H1 (cell line): ENCODE data around the gene DSC3. TPM values are rescaled to one million over a fixed set of nuclear protein-coding genes. Genes with fewer than 3 reads are reported as not detected.
A peak's percentile ranks its signal among the peaks of the same experiment; 100 is the strongest.

ENCODE experiments used
- CTCF ChIA-PET: fragments of 300-600 bp; sonication (Branson Sonifier 250); formaldehyde crosslinking; loops from one replicate; lab custom pipeline; 2021; ENCODE audit not compliant: partially characterized antibody; lab: Charles Lee
- POLR2A ChIA-PET: fragments of 300-600 bp; sonication (Branson Sonifier 250); formaldehyde crosslinking; loops from one replicate; lab custom pipeline; 2021; ENCODE audit warnings: inconsistent platforms; ENCODE audit not compliant: partially characterized antibody; lab: Charles Lee
- DNase-seq, 2 experiments: peaks; one replicate each; pipeline versions ENCODE4 v3.0.0 to v3.0.0-alpha.2; 2010 to 2022; ENCODE audit warnings: low spot score in 2 of 2, low read depth in 1 of 2, mixed read lengths in 1 of 2
- FAIRE-seq: peaks from 2 replicates; lab custom pipeline; 2011; peaks lifted over from hg19 to GRCh38; lab: Jason Lieb, UNC
- H2AFZ ChIP-seq: 2 replicates; pipeline ENCODE4 v1.8.1; 2012; ENCODE audit warnings: low read length, inconsistent platforms
- H2AK5ac ChIP-seq: 2 replicates; pipeline ENCODE4 v1.6.1; 2013; ENCODE audit warnings: low read depth, low read length
- H2BK120ac ChIP-seq: replicated peaks from 2 replicates; pipeline ENCODE3; 2013; ENCODE audit warnings: low read depth, low read length, inconsistent platforms
- H2BK12ac ChIP-seq: 2 replicates; pipeline ENCODE4 v1.6.1; 2013; ENCODE audit warnings: low read depth, low read length
- H2BK15ac ChIP-seq: 2 replicates; pipeline ENCODE4 v1.6.1; 2013; ENCODE audit warnings: low read length
- H2BK20ac ChIP-seq: 2 replicates; pipeline ENCODE4 v1.6.1; 2013; ENCODE audit warnings: low read length
- H2BK5ac ChIP-seq: 2 replicates; pipeline ENCODE4 v1.6.1; 2013; ENCODE audit warnings: low read depth, low read length
- H3K14ac ChIP-seq: 2 replicates; pipeline ENCODE4 v1.6.1; 2013; ENCODE audit warnings: inconsistent platforms; ENCODE audit not compliant: insufficient read length
- H3K18ac ChIP-seq: 2 replicates; pipeline ENCODE4 v1.6.1; 2013; ENCODE audit warnings: low read length; ENCODE audit errors: extremely low read depth
- H3K23ac ChIP-seq: 2 replicates; pipeline ENCODE4 v1.6.1; 2013; ENCODE audit warnings: inconsistent platforms; ENCODE audit not compliant: insufficient read length
- H3K23me2 ChIP-seq: 2 replicates; pipeline ENCODE4 v1.6.1; 2013; ENCODE audit warnings: low read depth, low read length
- H3K27ac ChIP-seq: 2 replicates; pipeline ENCODE4 v1.6.1; 2011; ENCODE audit warnings: low read depth, low read length, inconsistent platforms
- H3K27me3 ChIP-seq, 4 experiments: replicated peaks in 1 of 4; 1 replicate in 1 of 4; 2 replicates in 3 of 4; pipeline versions ENCODE4 v1.6.1 to v1.8.1; 2011 to 2013; ENCODE audit warnings: low read length in 3 of 4, mild to moderate bottlenecking in 3 of 4, inconsistent platforms in 2 of 4, mixed read lengths in 2 of 4, moderate library complexity in 1 of 4; ENCODE audit not compliant: control insufficient read depth in 3 of 4, insufficient read depth in 3 of 4; ENCODE audit errors: extremely low read depth in 1 of 4
- H3K36me3 ChIP-seq, 4 experiments: 2 replicates each; pipeline versions ENCODE4 v1.6.1 to v1.8.1; 2011 to 2013; ENCODE audit warnings: mild to moderate bottlenecking in 4 of 4, low read length in 3 of 4, moderate library complexity in 2 of 4, control low read depth in 1 of 4, inconsistent platforms in 1 of 4; ENCODE audit not compliant: insufficient read depth in 4 of 4, control insufficient read depth in 2 of 4
- H3K4ac ChIP-seq: replicated peaks from 2 replicates; pipeline ENCODE3; 2013; ENCODE audit warnings: low read length, low read depth, mixed read lengths, inconsistent platforms; ENCODE audit not compliant: insufficient read length
- H3K4me1 ChIP-seq, 4 experiments: replicated peaks in 1 of 4; 1 replicate in 1 of 4; 2 replicates in 3 of 4; pipeline versions ENCODE4 v1.6.1 to v1.8.1; 2011 to 2013; ENCODE audit warnings: low read length in 3 of 4, inconsistent platforms in 2 of 4, mixed read lengths in 1 of 4; ENCODE audit not compliant: insufficient read depth in 4 of 4, control insufficient read depth in 3 of 4
- H3K4me2 ChIP-seq, 2 experiments: 2 replicates each; pipeline versions ENCODE4 v1.6.1 to v1.8.1; 2011 to 2013; ENCODE audit warnings: low read depth in 2 of 2, low read length in 2 of 2, control low read depth in 1 of 2, inconsistent platforms in 1 of 2, mild to moderate bottlenecking in 1 of 2; ENCODE audit not compliant: insufficient read depth in 1 of 2
- H3K4me3 ChIP-seq, 4 experiments: fragments of 200-600, 300-600 bp in 1 of 4; sonication (generic), shearing (Covaris generic), sonication (Bioruptor Twin) in 1 of 4; 2 replicates each; pipeline versions ENCODE4 v1.5.1 to v1.8.1; 2011 to 2016; ENCODE audit warnings: low read length in 4 of 4, low read depth in 3 of 4, control low read depth in 2 of 4, inconsistent platforms in 2 of 4, mild to moderate bottlenecking in 2 of 4, mixed read lengths in 1 of 4, moderate library complexity in 1 of 4; ENCODE audit not compliant: insufficient read depth in 2 of 4; ENCODE audit errors: extremely low read depth in 1 of 4
- H3K56ac ChIP-seq: replicated peaks from 2 replicates; pipeline ENCODE3; 2013; ENCODE audit warnings: low read depth, mild to moderate bottlenecking, mixed read lengths, low read length, inconsistent platforms; ENCODE audit not compliant: insufficient read length
- H3K79me1 ChIP-seq: 2 replicates; pipeline ENCODE4 v1.6.1; 2013; ENCODE audit warnings: low read depth, low read length, control low read depth
- H3K79me2 ChIP-seq, 2 experiments: 2 replicates each; pipeline versions ENCODE4 v1.6.1 to v1.8.1; 2012 to 2013; ENCODE audit warnings: low read length in 2 of 2, mild to moderate bottlenecking in 2 of 2, inconsistent platforms in 1 of 2; ENCODE audit not compliant: insufficient read depth in 2 of 2, control insufficient read depth in 1 of 2
- H3K9ac ChIP-seq, 4 experiments: replicated peaks in 1 of 4; 1 replicate in 1 of 4; 2 replicates in 3 of 4; pipeline versions ENCODE4 v1.6.1 to v1.8.1; 2011 to 2013; ENCODE audit warnings: low read depth in 3 of 4, low read length in 3 of 4, control low read depth in 2 of 4, mild to moderate bottlenecking in 2 of 4, moderate library complexity in 2 of 4, inconsistent platforms in 1 of 4; ENCODE audit errors: extremely low read depth in 1 of 4
- H3K9me3 ChIP-seq, 2 experiments: 2 replicates each; pipeline versions ENCODE4 v1.6.1 to v1.8.1; 2012 to 2013; ENCODE audit warnings: mild to moderate bottlenecking in 2 of 2, moderate library complexity in 2 of 2, control low read depth in 1 of 2, inconsistent platforms in 1 of 2, low read depth in 1 of 2, low read length in 1 of 2, mixed read lengths in 1 of 2; ENCODE audit not compliant: insufficient read depth in 2 of 2
- H4K20me1 ChIP-seq, 2 experiments: replicated peaks in 1 of 2; 2 replicates each; pipeline versions ENCODE3 to v1.8.1; 2011 to 2013; ENCODE audit warnings: inconsistent platforms in 2 of 2, low read length in 2 of 2, mild to moderate bottlenecking in 1 of 2; ENCODE audit not compliant: insufficient read depth in 2 of 2, control insufficient read depth in 1 of 2
- H4K5ac ChIP-seq: 2 replicates; pipeline ENCODE4 v1.6.1; 2013; ENCODE audit warnings: low read length, low read depth, mixed read lengths, inconsistent platforms; ENCODE audit not compliant: insufficient read length
- H4K8ac ChIP-seq: 2 replicates; pipeline ENCODE4 v1.8.0; 2013; ENCODE audit warnings: mild to moderate bottlenecking, moderate library complexity, low read length, inconsistent platforms; ENCODE audit not compliant: insufficient read depth; ENCODE audit errors: extremely low read depth
- H4K91ac ChIP-seq: replicated peaks from 2 replicates; pipeline ENCODE3; 2013; ENCODE audit warnings: low read length, mixed read lengths, inconsistent platforms; ENCODE audit not compliant: insufficient read length
- ATF2 ChIP-seq: IDR thresholded peaks from 2 replicates; pipeline ENCODE4 v1.6.1; 2012; ENCODE audit warnings: low read length, inconsistent platforms
- BRCA1 ChIP-seq: IDR thresholded peaks from 2 replicates; pipeline ENCODE4 v1.6.1; 2012; ENCODE audit warnings: low read depth, low read length, improper control_type of control experiment
- EP300 ChIP-seq, 2 experiments: IDR thresholded peaks; 1 replicate in 1 of 2; 2 replicates in 1 of 2; pipeline ENCODE4 v1.6.1; 2011 to 2012; ENCODE audit warnings: low read depth in 2 of 2, low read length in 2 of 2, mild to moderate bottlenecking in 2 of 2, borderline replicate concordance in 1 of 2, inconsistent platforms in 1 of 2, moderate library complexity in 1 of 2
- JUND ChIP-seq: IDR thresholded peaks from 2 replicates; pipeline ENCODE4 v1.6.1; 2011; ENCODE audit warnings: mild to moderate bottlenecking, improper control_type of control experiment, low read length
- KDM4A ChIP-seq: IDR thresholded peaks from one replicate; pipeline ENCODE4 v1.7.1; 2012; ENCODE audit warnings: low read depth, mild to moderate bottlenecking, moderate library complexity, low read length, inconsistent platforms; ENCODE audit not compliant: severe bottlenecking
- POLR2A ChIP-seq, 2 experiments: IDR thresholded peaks; 1 replicate in 1 of 2; 2 replicates in 1 of 2; pipeline ENCODE4 v1.6.1; 2011; ENCODE audit warnings: low read depth in 2 of 2, low read length in 2 of 2, mild to moderate bottlenecking in 2 of 2; ENCODE audit errors: control extremely low read depth in 1 of 2
- POLR2AphosphoS5 ChIP-seq: IDR thresholded peaks from 2 replicates; pipeline ENCODE4 v1.6.1; 2011; ENCODE audit warnings: low read depth, low read length
- RAD21 ChIP-seq, 2 experiments: IDR thresholded peaks in 1 of 2; conservative IDR thresholded peaks in 1 of 2; 2 replicates each; pipeline ENCODE4 v1.6.1; 2011; ENCODE audit warnings: low read depth in 2 of 2, low read length in 2 of 2, improper control_type of control experiment in 1 of 2, inconsistent platforms in 1 of 2, mild to moderate bottlenecking in 1 of 2, moderate library complexity in 1 of 2
- SIRT6 ChIP-seq: IDR thresholded peaks from one replicate; pipeline ENCODE4 v1.7.1; 2012; ENCODE audit warnings: low read length, inconsistent platforms
- SRF ChIP-seq: IDR thresholded peaks from 2 replicates; pipeline ENCODE4 v1.6.1; 2011; ENCODE audit warnings: mild to moderate bottlenecking, low read depth, low read length, moderate library complexity
- SUZ12 ChIP-seq: fragments of 200-600 bp; sonication (generic); IDR thresholded peaks from 2 replicates; pipeline ENCODE4 v1.6.1; 2012; ENCODE audit warnings: mild to moderate bottlenecking, inconsistent platforms, low read length, moderate library complexity, mixed read lengths
- TCF12 ChIP-seq: IDR thresholded peaks from 2 replicates; pipeline ENCODE4 v1.6.1; 2011; ENCODE audit warnings: low read depth, mild to moderate bottlenecking, low read length
- WGBS, 2 experiments: shearing (Covaris generic) in 1 of 2; methylation state at CpG; one replicate each; pipeline versions ENCODE4 v1.1.6 to v1.1.7; 2013 to 2015; ENCODE audit warnings: low lambda C conversion rate in 2 of 2, mixed read lengths in 2 of 2, inconsistent platforms in 1 of 2, low coverage in 1 of 2, missing lambda C conversion rate in 1 of 2; ENCODE audit not compliant: insufficient replicate concordance in 2 of 2, insufficient coverage in 1 of 2, insufficient read length in 1 of 2; ENCODE audit errors: extremely low coverage in 1 of 2, missing lambda C conversion rate in 1 of 2; 5-methylcytosine and 5-hydroxymethylcytosine counted together
- polyA plus RNA-seq, 7 experiments: library from polyadenylated mRNA; depleted of rRNA in 3 of 7; stranded (reverse) in 5 of 7; unstranded in 2 of 7; fragments of >200 nt in 5 of 7; fragments of 200-250 nt in 2 of 7; gene quantifications; 1 replicate in 5 of 7; 2 replicates in 1 of 7; 4 replicates in 1 of 7; pipeline versions ENCODE4 v1.2.1 to v1.2.3, GENCODE V29; 2011 to 2013; ENCODE audit warnings: missing spikeins in 2 of 7, mixed read lengths in 2 of 7
- total RNA-seq: library from RNA; stranded (reverse); fragmentation: NEBNext Ultra II Directional; extraction: Animal tissue kit (Norgen Biotek cat#: 25700); gene quantifications from 2 replicates; pipeline ENCODE4 v1.2.1, GENCODE V29; 2021

DSC3 gene
- total and polyA plus RNA-seq, 2 of the 8 experiments (the other 6 are each of a cell fraction or from before 2014, with no cell fraction given): 0.70 to 3.7 TPM

GRCh38 chr18:31042084-31042405 is 497 bp downstream of the DSC3 start:
- 0 out of 2 replicates have a peak overlapping the region, but pooled peaks have one; percentile 76 for H2BK20ac ChIP-seq
- no peaks in the 10 kb centered on the region for H3K79me2 ChIP-seq
- no peak overlapping the region for H3K23ac ChIP-seq
- peak overlapping the region; percentile 77 for H2BK12ac ChIP-seq
- FAIRE-seq (no peak), DNase-seq (no peak)
- no peak overlapping the region for H4K5ac ChIP-seq
- H3K79me1 ChIP-seq: no peaks in the 10 kb centered on the region
- peak overlapping the region; percentile 75 for H3K18ac ChIP-seq
- peak overlapping the region; percentile 30; the same call in 1 of the 2 replicates for H2BK5ac ChIP-seq
- peak overlapping the region; percentile 75 for H4K91ac ChIP-seq
- H3K4ac ChIP-seq: peak overlapping the region; percentile 96
- H3K56ac ChIP-seq: no peak overlapping the region
- peak overlapping the region; percentile 76; the same call in 1 of the 2 replicates for H2BK15ac ChIP-seq
- no peak overlapping the region for H3K27ac ChIP-seq
- peak overlapping the region in 3 of 4 experiments; percentile 65 to 81 (median 76); a peak in 6 of 7 replicates for H3K9ac ChIP-seq
- 1% methylated on average over 17 of the region's 17 CpGs; no CpG with 5 or more reads in 1 of the 2 experiments for WGBS, 2 experiments
- no peaks in the 10 kb centered on the region for H3K36me3 ChIP-seq
- H3K4me2 ChIP-seq: peak overlapping the region; percentile 95 to 100
- H3K9me3 ChIP-seq: no peaks in the 10 kb centered on the region
- ChIA-PET POLR2A (interaction anchor here (1.3 to 1.9 kb wide), 2 partner anchors 12 to 59 kb away, joined by 3 to 11 read pairs; partner anchors contain the start of gene DSC2), CTCF (interaction anchor here (1.2 to 1.5 kb wide), 2 partner anchors 16 to 71 kb away, joined by 3 read pairs; no protein-coding TSS in a partner anchor)
- H2AK5ac ChIP-seq: no peak overlapping the region
- H3K14ac ChIP-seq: no peak overlapping the region
- peak overlapping the region; percentile 93; the same call in 1 of the 2 replicates for H4K8ac ChIP-seq
- H2AFZ ChIP-seq: peak overlapping the region; percentile 78
- H3K4me1 ChIP-seq: peaks cover 3 to 13% (median 7%) of the 10 kb centered on the region in 4 experiments; a peak in 5 of 7 replicates
- peaks cover 25 to 60% (median 46%) of the 10 kb centered on the region in 4 experiments for H3K27me3 ChIP-seq
- H2BK120ac ChIP-seq: no peak overlapping the region
- H4K20me1 ChIP-seq: no peaks in the 10 kb centered on the region
- peak overlapping the region; percentile 56 to 71 (median 62) for H3K4me3 ChIP-seq
- H3K23me2 ChIP-seq: peaks cover 21% of the 10 kb centered on the region
- TF ChIP-seq RAD21 (IDR thresholded peaks at IDR 0.05 in 1 of 2, conservative IDR thresholded peaks at IDR 0.05 in 1 of 2; ENCODE audit: low read depth in 2 of 2, low read length in 2 of 2) (no peak), SRF (no peak), KDM4A (peak; percentile 97), SUZ12 (0 out of 2 replicates have a peak, but pooled peaks have one; percentile 15), POLR2AphosphoS5 (no peak), TCF12 (no peak), ATF2 (no peak), BRCA1 (no peak), SIRT6 (no peak), POLR2A (IDR thresholded peaks at IDR 0.05; ENCODE audit: control extremely low read depth in 1 of 2, low read depth in 2 of 2, low read length in 2 of 2) (no peak), JUND (no peak), EP300 (IDR thresholded peaks at IDR 0.05; ENCODE audit: borderline replicate concordance in 1 of 2, low read depth in 2 of 2, low read length in 2 of 2) (no peak)
